Trophoblast cell (in vitro differentiated cells and primary cell): Measurements from ENCODE around the gene BATF.
A peak's percentile ranks its signal among the peaks of the same experiment; 100 is the strongest.

Experiments
- DNase-seq, 2 donors: peaks; one replicate each; pipeline ENCODE4 v3.0.0-alpha.2; 2016
- H2AFZ ChIP-seq: 2 replicates; pipeline ENCODE4 v1.6.1; 2013; ENCODE audit warnings: low read length, moderate library complexity, mild to moderate bottlenecking; ENCODE audit not compliant: insufficient read depth, poor library complexity
- H2AK5ac ChIP-seq: 2 replicates; pipeline ENCODE4 v1.6.1; 2013; ENCODE audit warnings: mild to moderate bottlenecking, low read length
- H2BK120ac ChIP-seq: 2 replicates; pipeline ENCODE4 v1.6.1; 2013; ENCODE audit warnings: low read length, mild to moderate bottlenecking, moderate library complexity; ENCODE audit not compliant: insufficient read depth, poor library complexity
- H2BK12ac ChIP-seq: 2 replicates; pipeline ENCODE4 v1.6.1; 2013; ENCODE audit warnings: mild to moderate bottlenecking, low read length, moderate library complexity
- H2BK5ac ChIP-seq: 2 replicates; pipeline ENCODE4 v1.6.1; 2013; ENCODE audit warnings: low read length, low read depth, moderate library complexity, mild to moderate bottlenecking; ENCODE audit not compliant: poor library complexity
- H3K14ac ChIP-seq: 2 replicates; pipeline ENCODE4 v1.6.1; 2013; ENCODE audit warnings: mild to moderate bottlenecking, low read length
- H3K18ac ChIP-seq: 2 replicates; pipeline ENCODE4 v1.6.1; 2013; ENCODE audit warnings: mild to moderate bottlenecking, low read length
- H3K23ac ChIP-seq: 2 replicates; pipeline ENCODE4 v1.6.1; 2013; ENCODE audit warnings: low read length
- H3K27ac ChIP-seq: 2 replicates; pipeline ENCODE4 v1.5.1; 2013; ENCODE audit warnings: low read depth, mild to moderate bottlenecking, inconsistent platforms, low read length, moderate library complexity
- H3K27me3 ChIP-seq: 2 replicates; pipeline ENCODE4 v1.6.1; 2013; ENCODE audit warnings: inconsistent platforms, mild to moderate bottlenecking, low read length, moderate library complexity; ENCODE audit not compliant: insufficient read depth
- H3K36me3 ChIP-seq, 2 experiments: 1 replicate in 1 of 2; 2 replicates in 1 of 2; pipeline ENCODE4 v1.6.1; 2013; ENCODE audit warnings: low read length in 2 of 2, mild to moderate bottlenecking in 2 of 2, moderate library complexity in 1 of 2; ENCODE audit not compliant: insufficient read depth in 2 of 2, control insufficient read depth in 1 of 2
- H3K4ac ChIP-seq: 2 replicates; pipeline ENCODE4 v1.6.1; 2013; ENCODE audit warnings: low read depth, mild to moderate bottlenecking, low read length, moderate library complexity
- H3K4me1 ChIP-seq, 2 experiments: 1 replicate in 1 of 2; 2 replicates in 1 of 2; pipeline ENCODE4 v1.6.1; 2013; ENCODE audit warnings: low read length in 2 of 2, mild to moderate bottlenecking in 2 of 2, moderate library complexity in 1 of 2; ENCODE audit not compliant: insufficient read depth in 2 of 2, control insufficient read depth in 1 of 2
- H3K4me2 ChIP-seq: 2 replicates; pipeline ENCODE4 v1.6.1; 2013; ENCODE audit warnings: inconsistent platforms, mild to moderate bottlenecking, low read length, moderate library complexity
- H3K4me3 ChIP-seq: 2 replicates; pipeline ENCODE4 v1.5.1; 2013; ENCODE audit warnings: mild to moderate bottlenecking, low read depth, low read length, inconsistent platforms
- H3K79me1 ChIP-seq: one replicate; pipeline ENCODE4 v1.6.1; 2013; ENCODE audit warnings: low read length
- H3K79me2 ChIP-seq: 2 replicates; pipeline ENCODE4 v1.6.1; 2013; ENCODE audit warnings: low read length, mild to moderate bottlenecking; ENCODE audit not compliant: control insufficient read depth, insufficient read depth, poor library complexity
- H3K9ac ChIP-seq: 2 replicates; pipeline ENCODE4 v1.6.1; 2013; ENCODE audit warnings: mild to moderate bottlenecking, low read length
- H3K9me3 ChIP-seq: 2 replicates; pipeline ENCODE4 v1.6.1; 2013; ENCODE audit warnings: low read depth, mild to moderate bottlenecking, control low read depth, inconsistent platforms, low read length; ENCODE audit not compliant: insufficient read depth
- H4K12ac ChIP-seq: 2 replicates; pipeline ENCODE4 v1.6.1; 2013; ENCODE audit warnings: low read depth, mild to moderate bottlenecking, low read length, moderate library complexity
- H4K8ac ChIP-seq: 2 replicates; pipeline ENCODE4 v1.6.1; 2013; ENCODE audit warnings: low read depth, mild to moderate bottlenecking, low read length, moderate library complexity
- H4K91ac ChIP-seq: one replicate; pipeline ENCODE4 v1.6.1; 2013; ENCODE audit warnings: low read depth, mild to moderate bottlenecking, low read length, moderate library complexity
- WGBS: extraction: QIAGEN DNeasy Blood & Tissue Kit; methylation state at CpG from one replicate; pipeline ENCODE4 v1.1.7; 2013; ENCODE audit warnings: missing lambda C conversion rate; ENCODE audit not compliant: insufficient read length, insufficient coverage; ENCODE audit errors: extremely low coverage; 5-methylcytosine and 5-hydroxymethylcytosine counted together

BATF gene

GRCh38 chr14:75537071-75537470, 14.8 kb downstream of the BATF start:
- H3K79me2 ChIP-seq, result no peaks in the 10 kb centered on the region
- DNase-seq, result no peak
- H3K23ac ChIP-seq, result no peak overlapping the region
- no peaks in the 10 kb centered on the region for H3K27me3 ChIP-seq
- H2AFZ ChIP-seq, result no peak overlapping the region
- H3K27ac ChIP-seq, result no peak overlapping the region
- H3K4me3 ChIP-seq, result no peak overlapping the region
- H3K4me2 ChIP-seq, result no peak overlapping the region
- no peak overlapping the region for H2AK5ac ChIP-seq
- H4K91ac ChIP-seq, result no peak overlapping the region
- no peak overlapping the region for H2BK12ac ChIP-seq
- H4K8ac ChIP-seq, result no peak overlapping the region
- no CpG with 5 or more reads among the region's 4 CpGs for WGBS
- H3K14ac ChIP-seq, result no peak overlapping the region
- no peak overlapping the region for H3K9ac ChIP-seq
- H2BK5ac ChIP-seq, result no peak overlapping the region
- H3K79me1 ChIP-seq, result peaks cover 2% of the 10 kb centered on the region
- peaks cover under 1 to 2% of the 10 kb centered on the region in 2 experiments for H3K4me1 ChIP-seq
- no peak overlapping the region for H4K12ac ChIP-seq
- H3K36me3 ChIP-seq, result no peaks in the 10 kb centered on the region
- no peak overlapping the region for H2BK120ac ChIP-seq
- H3K18ac ChIP-seq, result no peak overlapping the region
- H3K4ac ChIP-seq, result no peak overlapping the region
- H3K9me3 ChIP-seq, result no peaks in the 10 kb centered on the region

- no peaks in the 10 kb centered on the region for H3K27me3 ChIP-seq
- H3K23ac ChIP-seq, result no peak overlapping the region
- no peak overlapping the region for H4K12ac ChIP-seq
- no peak overlapping the region for H4K91ac ChIP-seq
- no peak overlapping the region for H2AFZ ChIP-seq
- H3K9ac ChIP-seq, result no peak overlapping the region
- peaks cover 2% of the 10 kb centered on the region for H3K79me1 ChIP-seq
- no peaks in the 10 kb centered on the region for H3K36me3 ChIP-seq
- H3K18ac ChIP-seq, result no peak overlapping the region
- peak in 1 of 2 donors; percentile 48 for DNase-seq
- peaks cover 10 to 13% of the 10 kb centered on the region in 2 experiments for H3K4me1 ChIP-seq
- no peak overlapping the region for H3K4ac ChIP-seq
- peak overlapping the region; percentile 8 for H3K14ac ChIP-seq
- H3K9me3 ChIP-seq, result no peaks in the 10 kb centered on the region
- no peaks in the 10 kb centered on the region for H3K79me2 ChIP-seq
- WGBS, result no CpG with 5 or more reads among the region's 5 CpGs
- no peak overlapping the region for H3K27ac ChIP-seq
- no peak overlapping the region for H2BK120ac ChIP-seq
- no peak overlapping the region for H2AK5ac ChIP-seq
- no peak overlapping the region for H3K4me2 ChIP-seq
- no peak overlapping the region for H4K8ac ChIP-seq
- H2BK12ac ChIP-seq, result no peak overlapping the region
- H3K4me3 ChIP-seq, result no peak overlapping the region
- no peak overlapping the region for H2BK5ac ChIP-seq
Observed at GRCh38 chr14:75539162-75539560, 16.9 kb downstream of the BATF start.

- Histone ChIP-seq H3K4me1 (peaks cover 10 to 13% of the 10 kb centered on the region in 2 experiments), H3K9ac (no peak overlapping the region), H3K4ac (no peak overlapping the region), H3K4me2 (no peak overlapping the region), H3K4me3 (no peak overlapping the region), H2AFZ (no peak overlapping the region), H2BK120ac (peak overlapping the region; percentile 48), H2AK5ac (no peak overlapping the region), H3K79me1 (peaks cover 2% of the 10 kb centered on the region), H3K27me3 (no peaks in the 10 kb centered on the region), H2BK12ac (peak overlapping the region; percentile 26), H4K8ac (no peak overlapping the region), H3K27ac (no peak overlapping the region), H3K18ac (no peak overlapping the region), H3K23ac (no peak overlapping the region), H3K36me3 (no peaks in the 10 kb centered on the region), H2BK5ac (no peak overlapping the region), H3K9me3 (no peaks in the 10 kb centered on the region), H4K12ac (no peak overlapping the region), H4K91ac (peak overlapping the region; percentile 9), H3K14ac (peak overlapping the region; percentile 16), H3K79me2 (no peaks in the 10 kb centered on the region)
- DNase-seq, result peak in 1 of 2 donors; percentile 47
- WGBS, result no CpG with 5 or more reads among the region's 17 CpGs
Observed at GRCh38 chr14:75539561-75540478, 17.6 kb downstream of the BATF start.

- H2BK120ac ChIP-seq, result peak overlapping the region; percentile 48
- H3K18ac ChIP-seq, result no peak overlapping the region
- H3K27me3 ChIP-seq, result no peaks in the 10 kb centered on the region
- H3K4me2 ChIP-seq, result no peak overlapping the region
- H2BK12ac ChIP-seq, result no peak overlapping the region
- H3K9ac ChIP-seq, result no peak overlapping the region
- no peaks in the 10 kb centered on the region for H3K36me3 ChIP-seq
- H3K4me3 ChIP-seq, result no peak overlapping the region
- H3K14ac ChIP-seq, result no peak overlapping the region
- no peak overlapping the region for H2AFZ ChIP-seq
- peaks cover 2% of the 10 kb centered on the region for H3K79me1 ChIP-seq
- no peak overlapping the region for H2AK5ac ChIP-seq
- H4K8ac ChIP-seq, result no peak overlapping the region
- no peaks in the 10 kb centered on the region for H3K9me3 ChIP-seq
- no peak overlapping the region for H4K12ac ChIP-seq
- H3K4me1 ChIP-seq, result peaks cover 10 to 13% of the 10 kb centered on the region in 2 experiments
- H2BK5ac ChIP-seq, result no peak overlapping the region
- no peaks in the 10 kb centered on the region for H3K79me2 ChIP-seq
- no CpG with 5 or more reads among the region's 7 CpGs for WGBS
- no peak overlapping the region for H3K27ac ChIP-seq
- no peak overlapping the region for H3K4ac ChIP-seq
- peak in 1 of 2 donors; percentile 27 for DNase-seq
- no peak overlapping the region for H4K91ac ChIP-seq
- no peak overlapping the region for H3K23ac ChIP-seq
Observed at GRCh38 chr14:75540479-75540851, 18.2 kb downstream of the BATF start.
